Endothelial cell of umbilical vein (primary cell): ENCODE measurements around the gene RAD51B. TPM values are rescaled to one million over a fixed set of nuclear protein-coding genes. Genes with fewer than 3 reads are reported as not detected.

Experiments used
- BruUV-seq: library from RNA; stranded (reverse); fragments of 400-500 nt; replicated peaks from 2 replicates; lab custom pipeline; 2021; lab: Mats Ljungman, UMichigan
- CTCF ChIA-PET: fragments of 300-600, 350-600 bp; sonication (Branson Sonifier 250); formaldehyde crosslinking; loops from one replicate; lab custom pipeline; 2021; ENCODE audit warnings: antibody characterized with exemption, inconsistent platforms; lab: Charles Lee
- POLR2A ChIA-PET: fragments of 300-600, 350-600 bp; sonication (Branson Sonifier 250); formaldehyde crosslinking; loops from one replicate; lab custom pipeline; 2021; ENCODE audit warnings: antibody characterized with exemption, inconsistent platforms; lab: Charles Lee
- DNase-seq: peaks from one replicate; pipeline ENCODE4 v3.0.0-alpha.2; 2011; ENCODE audit warnings: low read depth, low spot score
- FAIRE-seq: peaks from 2 replicates; lab custom pipeline; 2011; peaks lifted over from hg19 to GRCh38; lab: Jason Lieb, UNC
- H2AFZ ChIP-seq: 2 replicates; pipeline ENCODE4 v1.6.0; 2012; ENCODE audit warnings: low read depth, low read length, control low read depth, inconsistent platforms
- H3K27ac ChIP-seq: 2 replicates; pipeline ENCODE4 v1.5.1; 2011; ENCODE audit warnings: low read depth, mild to moderate bottlenecking, control low read depth, low read length, moderate library complexity; ENCODE audit not compliant: insufficient read depth
- H3K27me3 ChIP-seq, 2 experiments: 2 replicates each; pipeline versions ENCODE4 v1.6.0 to v1.6.1; 2011; ENCODE audit warnings: low read length in 2 of 2, mixed read lengths in 1 of 2; ENCODE audit not compliant: control insufficient read depth in 2 of 2, insufficient read depth in 2 of 2
- H3K36me3 ChIP-seq, 2 experiments: 2 replicates in 1 of 2; 3 replicates in 1 of 2; pipeline ENCODE4 v1.5.1; 2011; ENCODE audit warnings: low read length in 2 of 2, mild to moderate bottlenecking in 1 of 2, moderate library complexity in 1 of 2; ENCODE audit not compliant: control insufficient read depth in 2 of 2, insufficient read depth in 2 of 2; ENCODE audit errors: extremely low read depth in 1 of 2
- H3K4me1 ChIP-seq: 3 replicates; pipeline ENCODE4 v1.5.1; 2011; ENCODE audit warnings: mild to moderate bottlenecking, low read length; ENCODE audit not compliant: control insufficient read depth, insufficient read depth; ENCODE audit errors: extremely low read depth
- H3K4me2 ChIP-seq: 2 replicates; pipeline ENCODE4 v1.6.1; 2011; ENCODE audit warnings: low read length, control low read depth, mixed read lengths; ENCODE audit not compliant: insufficient read depth
- H3K4me3 ChIP-seq, 3 experiments: fragments of 200-600 bp in 1 of 3; sonication (generic), shearing (Covaris generic) in 1 of 3; replicated peaks in 1 of 3; 2 replicates each; pipeline ENCODE4 v1.5.1; 2011 to 2016; ENCODE audit warnings: control low read depth in 3 of 3, low read length in 3 of 3, mild to moderate bottlenecking in 2 of 3, inconsistent platforms in 1 of 3, low read depth in 1 of 3, moderate library complexity in 1 of 3; ENCODE audit not compliant: insufficient read depth in 1 of 3
- H3K79me2 ChIP-seq: 2 replicates; pipeline ENCODE4 v1.6.0; 2012; ENCODE audit warnings: low read length, inconsistent platforms; ENCODE audit not compliant: control insufficient read depth, insufficient read depth
- H3K9ac ChIP-seq: replicated peaks from 2 replicates; pipeline ENCODE3; 2011; ENCODE audit warnings: low read length, control low read depth; ENCODE audit not compliant: insufficient read depth; ENCODE audit errors: extremely low read depth
- H3K9me1 ChIP-seq: replicated peaks from 3 replicates; pipeline ENCODE4 v1.6.0; 2011; ENCODE audit warnings: mild to moderate bottlenecking, low read length; ENCODE audit not compliant: control insufficient read depth, insufficient read depth; ENCODE audit errors: extremely low read depth
- H3K9me3 ChIP-seq: replicated peaks from 2 replicates; pipeline ENCODE4 v1.5.1; 2012; ENCODE audit warnings: low read length, inconsistent platforms; ENCODE audit not compliant: control insufficient read depth, insufficient read depth
- H4K20me1 ChIP-seq: replicated peaks from 2 replicates; pipeline ENCODE3; 2011; ENCODE audit warnings: mild to moderate bottlenecking, low read length; ENCODE audit not compliant: control insufficient read depth, insufficient read depth; ENCODE audit errors: extremely low read depth
- EZH2 ChIP-seq: IDR thresholded peaks from 2 replicates; pipeline ENCODE4 v1.6.1; 2012; ENCODE audit warnings: borderline replicate concordance, low read depth, mild to moderate bottlenecking, moderate library complexity, low read length, inconsistent platforms; ENCODE audit not compliant: severe bottlenecking
- FOS ChIP-seq: IDR thresholded peaks from 2 replicates; pipeline ENCODE4 v1.6.1; 2011; ENCODE audit warnings: mild to moderate bottlenecking, low read length, moderate library complexity, borderline replicate concordance; ENCODE audit not compliant: insufficient read depth
- GATA2 ChIP-seq: IDR thresholded peaks from 2 replicates; pipeline ENCODE4 v1.7.0; 2011; ENCODE audit warnings: low read depth, mild to moderate bottlenecking, moderate library complexity, mixed read lengths, low read length; ENCODE audit not compliant: insufficient read length, insufficient read depth
- JUN ChIP-seq: IDR thresholded peaks from 2 replicates; pipeline ENCODE4 v1.6.1; 2011; ENCODE audit warnings: borderline replicate concordance, low read depth; ENCODE audit not compliant: insufficient read length, insufficient read depth
- MAX ChIP-seq: IDR thresholded peaks from 2 replicates; pipeline ENCODE4 v1.6.1; 2011; ENCODE audit not compliant: insufficient read depth, insufficient read length
- MYC ChIP-seq: IDR thresholded peaks from one replicate; pipeline ENCODE4 v1.6.1; 2011; ENCODE audit warnings: mild to moderate bottlenecking, low read depth, low read length
- POLR2A ChIP-seq: IDR thresholded peaks from 2 replicates; pipeline ENCODE4 v1.6.1; 2012; ENCODE audit warnings: low read depth, mild to moderate bottlenecking, control low read depth, low read length
- POLR2AphosphoS5 ChIP-seq: IDR thresholded peaks from 2 replicates; pipeline ENCODE4 v1.6.1; 2012; ENCODE audit warnings: low read depth, mild to moderate bottlenecking, control low read depth, low read length, moderate library complexity; ENCODE audit not compliant: insufficient read depth
- dilution Hi-C: fragments of 300-500 bp; cut with MboI; formaldehyde crosslinking; loops from one replicate; pipeline ENCODE4 v1.15.0; 2019; ENCODE audit warnings: low sequenced_read_pairs; ENCODE audit not compliant: extremely low pct_ligation_motif_present
- intact Hi-C: fragments of 100-400 bp; cut with micrococcal nuclease; formaldehyde crosslinking; loops from one replicate; pipeline ENCODE4 v1.10.0; 2022
- polyA plus RNA-seq, 4 experiments: library from polyadenylated mRNA; depleted of rRNA in 3 of 4; stranded (reverse) in 3 of 4; unstranded in 1 of 4; fragments of >200 nt; gene quantifications; 2 replicates each; pipeline versions ENCODE4 v1.2.1 to v1.2.3, GENCODE V29; 2011 to 2012; ENCODE audit warnings: missing spikeins in 1 of 4
- total RNA-seq: library from RNA; stranded (reverse); gene quantifications from 2 replicates; pipeline ENCODE4 v1.2.3, GENCODE V29; 2021
- TF ChIP-seq, protein P1 (sequence below), 2 donors: IDR thresholded peaks; 1 replicate in 1 of 2; 2 replicates in 1 of 2; pipeline ENCODE4 v1.5.1; 2011; ENCODE audit warnings: low read length in 2 of 2, mild to moderate bottlenecking in 2 of 2, moderate library complexity in 2 of 2, control low read depth in 1 of 2, inconsistent platforms in 1 of 2, low read depth in 1 of 2; ENCODE audit not compliant: insufficient read depth in 1 of 2; ENCODE audit errors: extremely low read depth in 1 of 2

The RAD51B gene
- total and polyA plus RNA-seq, 2 donors (not counting 3 experiments of a cell fraction or from before 2014, with no cell fraction given) = 3.9 to 19.0 TPM

DNA sequence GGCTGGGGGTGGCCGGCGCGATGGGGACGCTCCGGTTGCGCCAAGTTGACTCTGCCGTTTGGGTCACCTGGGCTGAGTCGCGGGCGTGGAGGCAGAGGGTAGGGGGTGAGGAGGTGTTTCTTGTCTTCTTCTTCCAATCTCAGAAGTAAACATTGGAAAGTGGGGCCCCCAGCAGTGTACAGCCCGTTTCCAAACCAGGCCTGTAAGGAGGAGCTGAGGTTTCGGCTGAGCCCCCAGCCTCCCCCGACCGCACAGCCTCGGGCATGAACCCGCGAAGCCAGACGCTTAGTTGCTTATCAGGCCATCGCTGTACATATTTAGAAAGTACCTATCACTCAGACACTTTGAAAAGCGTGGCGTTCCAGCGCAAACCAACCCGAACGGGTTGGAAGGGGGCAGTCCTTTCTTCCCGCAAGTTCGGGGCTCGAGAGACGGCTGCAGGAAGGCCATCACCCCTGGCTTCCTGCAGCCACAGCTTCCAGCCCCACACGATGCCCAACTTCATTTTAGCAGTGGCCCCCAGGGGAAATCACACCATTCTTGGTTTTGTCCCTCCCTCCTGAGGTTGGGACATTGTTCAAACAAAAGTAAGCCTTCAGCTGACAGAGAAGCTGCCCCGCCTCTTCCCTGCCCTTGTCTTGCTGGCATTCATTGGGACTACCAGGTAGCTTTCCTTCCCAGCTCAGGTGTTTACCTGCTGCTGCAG, 809.2 kb downstream of the RAD51B start:
- CTCF ChIA-PET = interaction anchor here (0.7 to 1.2 kb wide), 4 partner anchors 31 to 161 kb away, joined by 3 read pairs; no protein-coding TSS in a partner anchor
- H3K27ac ChIP-seq = no peak overlapping the region
- FAIRE-seq (no peak), DNase-seq (no peak)
- H3K9ac ChIP-seq = no peak overlapping the region
- no TSS peak for BruUV-seq
- POLR2A ChIA-PET = interaction anchor here (1.4 kb wide), 1 partner anchor 164 kb away, joined by 4 read pairs; the partner anchor contains the start of gene ZFP36L1
- dilution Hi-C loops (no loop called here), intact Hi-C loops (no loop called here)
- TF ChIP-seq POLR2A (no peak), EZH2 (no peak), GATA2 (no peak), MAX (no peak), JUN (no peak), POLR2AphosphoS5 (no peak), FOS (no peak), MYC (no peak)
- TF ChIP-seq, protein P1, sequence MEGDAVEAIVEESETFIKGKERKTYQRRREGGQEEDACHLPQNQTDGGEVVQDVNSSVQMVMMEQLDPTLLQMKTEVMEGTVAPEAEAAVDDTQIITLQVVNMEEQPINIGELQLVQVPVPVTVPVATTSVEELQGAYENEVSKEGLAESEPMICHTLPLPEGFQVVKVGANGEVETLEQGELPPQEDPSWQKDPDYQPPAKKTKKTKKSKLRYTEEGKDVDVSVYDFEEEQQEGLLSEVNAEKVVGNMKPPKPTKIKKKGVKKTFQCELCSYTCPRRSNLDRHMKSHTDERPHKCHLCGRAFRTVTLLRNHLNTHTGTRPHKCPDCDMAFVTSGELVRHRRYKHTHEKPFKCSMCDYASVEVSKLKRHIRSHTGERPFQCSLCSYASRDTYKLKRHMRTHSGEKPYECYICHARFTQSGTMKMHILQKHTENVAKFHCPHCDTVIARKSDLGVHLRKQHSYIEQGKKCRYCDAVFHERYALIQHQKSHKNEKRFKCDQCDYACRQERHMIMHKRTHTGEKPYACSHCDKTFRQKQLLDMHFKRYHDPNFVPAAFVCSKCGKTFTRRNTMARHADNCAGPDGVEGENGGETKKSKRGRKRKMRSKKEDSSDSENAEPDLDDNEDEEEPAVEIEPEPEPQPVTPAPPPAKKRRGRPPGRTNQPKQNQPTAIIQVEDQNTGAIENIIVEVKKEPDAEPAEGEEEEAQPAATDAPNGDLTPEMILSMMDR (IDR thresholded peaks at IDR 0.05; ENCODE audit: extremely low read depth in 1 of 2, insufficient read depth in 1 of 2, low read depth in 1 of 2, low read length in 2 of 2) = no peak
- H2AFZ ChIP-seq = peak overlapping the region; percentile 49
- H3K4me3 ChIP-seq = no peak overlapping the region
- no peak overlapping the region for H3K4me2 ChIP-seq
- H4K20me1 ChIP-seq = no peaks in the 10 kb centered on the region
- H3K9me1 ChIP-seq = no peaks in the 10 kb centered on the region
- H3K4me1 ChIP-seq = no peaks in the 10 kb centered on the region
- no peaks in the 10 kb centered on the region for H3K79me2 ChIP-seq
- no peaks in the 10 kb centered on the region for H3K36me3 ChIP-seq
- H3K27me3 ChIP-seq = no peaks in the 10 kb centered on the region
- no peaks in the 10 kb centered on the region for H3K9me3 ChIP-seq
